ENCODE measurements around the gene EPS8L3. TPM values are rescaled to one million over a fixed set of nuclear protein-coding genes. Genes with fewer than 3 reads are reported as not detected.
A peak's percentile ranks its signal among the peaks of the same experiment; 100 is the strongest.

Gene EPS8L3
- total and polyA plus RNA-seq, 9 of the 15 experiments (the other 6 are each of a cell fraction or from before 2014, with no cell fraction given) = 0.09 to 0.42 (median 0.14) TPM; not detected in 5

GRCh38 chr1:109721971-109722370 lies 41.8 kb downstream of the EPS8L3 start (continued):
- no peak for TF ChIP-seq AFF4 (CRISPR knock-in tag; IDR thresholded peaks at IDR 0.05)

- Histone ChIP-seq H4K20me1 (replicated peaks; ENCODE audit: control insufficient read depth, insufficient read depth, low read length) (no peaks in the 10 kb centered on the region), H3K27me3 (ENCODE audit: control insufficient read depth in 2 of 2, insufficient read depth in 2 of 2, low read length in 2 of 2) (no peaks in the 10 kb centered on the region), H3K4me2 (ENCODE audit: insufficient read depth, low read length) (no peak overlapping the region), H3K79me2 (ENCODE audit: control insufficient read depth, insufficient read depth, low read length) (no peaks in the 10 kb centered on the region), H3K27ac (ENCODE audit: extremely low read depth, low read depth, low read length) (no peak overlapping the region), H3K36me3 (ENCODE audit: control insufficient read depth, insufficient read depth, low read length) (no peaks in the 10 kb centered on the region), H2AFZ (ENCODE audit: low read depth, low read length) (peak overlapping the region; percentile 29), H3K9ac (ENCODE audit: insufficient read depth in 1 of 2, low read depth in 2 of 2, low read length in 2 of 2) (no peak overlapping the region), H3K9me1 (ENCODE audit: control insufficient read depth, insufficient read depth, low read length) (no peaks in the 10 kb centered on the region), H3K4me3 (no peak overlapping the region), H3K4me1 (replicated peaks in 1 of 2; ENCODE audit: control insufficient read depth in 2 of 2, insufficient read depth in 2 of 2, low read length in 2 of 2) (peaks cover 5 to 31% of the 10 kb centered on the region in 2 experiments; a peak in 4 of 5 replicates), H3K9me3 (replicated peaks; ENCODE audit: control insufficient read depth, insufficient read depth, low read depth, low read length) (peaks cover 4% of the 10 kb centered on the region)
- ATAC-seq (no peak), DNase-seq (ENCODE audit: extremely low read depth in 1 of 4, low spot score in 3 of 4) (no peak), FAIRE-seq (no peak)
- BruUV-seq (replicated peaks) = no TSS peak
- TF ChIP-seq ELK3 (CRISPR knock-in tag; IDR thresholded peaks at IDR 0.05) (no peak), CEBPB (tag; IDR thresholded peaks at IDR 0.05) (peak; percentile 51; the same call in 1 of the 2 replicates)
- 67% methylated on average over 5 of the region's 5 CpGs for WGBS (ENCODE audit: insufficient coverage, low coverage, missing lambda C conversion rate)
- intact Hi-C loops (cut with micrococcal nuclease) = no loop called here
- POLR2A ChIA-PET = interaction anchor here (0.7 to 1.7 kb wide), 3 partner anchors 51 to 464 kb away, joined by 3 to 4 read pairs (median 4); no protein-coding TSS in a partner anchor
- CTCF ChIA-PET (ENCODE audit: low intra/inter-chr PET ratio) = no interaction called here
- in situ Hi-C loops (cut with MboI) = no loop called here
Measured at GRCh38 chr1:109721042-109721441, 42.7 kb downstream of the EPS8L3 start.
